ENCODE measurements around the gene S100A16.

GRCh38 chr1:153624965-153625611 lies 12.2 kb upstream of the S100A16 start:
- no peak for TF ChIP-seq CTCF (conservative IDR thresholded peaks at IDR 0.05; ENCODE audit: low read length)
- TF ChIP-seq EZH2phosphoT487 (IDR thresholded peaks at IDR 0.05; ENCODE audit: borderline replicate concordance, low read depth, low read length), result no peak
